ENCODE measurements around the gene CANX. TPM values are rescaled to one million over a fixed set of nuclear protein-coding genes. Genes with fewer than 3 reads are reported as not detected.
"Not testable (repeated sequence)": the region's sequence is repeated elsewhere in the genome, so short reads cannot be mapped to it uniquely, and the experiment has no call there.

CANX gene
- total RNA-seq, 2 donors from 2014 or later, result 446 to 550 TPM

DNA sequence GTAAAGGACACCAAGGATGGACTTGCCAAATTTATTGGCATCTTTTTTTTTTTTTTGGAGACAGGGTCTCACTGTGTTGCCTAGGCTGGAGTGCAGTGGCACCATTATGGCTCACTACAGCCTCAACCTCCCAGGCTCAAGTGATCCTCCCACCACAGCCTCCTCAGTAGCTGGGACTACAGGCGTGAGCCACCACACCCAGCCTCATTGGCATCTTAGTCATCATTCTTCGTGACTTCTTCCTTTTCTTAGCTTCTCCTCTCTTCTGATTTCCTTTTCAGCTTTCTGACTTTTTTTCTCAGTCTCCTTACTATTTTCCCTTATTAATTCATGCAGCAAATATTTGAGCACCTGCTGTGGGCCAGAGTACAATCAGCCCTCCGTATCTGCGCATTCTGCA is 40.0 kb downstream of the CANX start:
- no peak for ATAC-seq
- no peak for DNase-seq
- intact Hi-C loops (cut with DNase I), result no loop called here

DNA sequence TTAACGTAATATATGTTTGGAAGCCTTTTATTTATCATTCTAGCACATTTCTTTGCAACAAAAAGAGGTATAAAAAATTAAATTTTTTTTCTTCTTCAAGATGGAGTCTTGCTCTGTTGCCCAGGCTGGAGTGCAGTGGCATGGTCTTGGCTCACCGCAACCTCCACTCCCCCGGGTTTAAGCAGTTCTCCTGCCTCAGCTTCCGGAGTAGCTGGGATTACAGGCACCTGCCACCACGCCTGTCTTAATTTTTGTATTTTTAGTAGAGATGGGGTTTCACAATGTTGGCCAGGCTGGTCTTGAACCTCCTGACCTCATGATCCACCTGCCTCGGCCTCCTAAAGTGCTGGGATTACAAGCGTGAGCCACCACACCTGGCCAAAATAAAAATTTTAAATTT is 45.3 kb downstream of the CANX start:
- DNase-seq; ATAC-seq; intact Hi-C loops (cut with DNase I): not testable (repeated sequence)

DNA sequence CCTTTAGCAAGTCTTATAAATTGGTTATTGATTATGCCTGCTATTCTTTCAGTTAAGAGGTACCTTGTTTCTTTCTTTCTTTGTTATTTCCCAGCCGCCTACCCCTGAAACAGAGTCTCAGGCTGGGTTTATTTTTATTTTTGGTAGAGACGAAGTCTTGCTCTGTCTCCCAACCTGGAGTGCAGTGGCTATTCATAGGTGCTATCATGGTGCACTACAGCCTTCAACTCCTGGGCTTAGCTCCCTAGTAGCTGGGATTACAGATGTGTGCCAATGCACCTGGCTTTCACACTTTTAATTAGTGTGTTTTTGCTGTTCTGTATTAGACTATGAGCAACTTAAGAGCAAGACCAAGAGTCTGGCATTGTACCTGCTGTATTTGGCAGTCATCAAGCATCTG is 48.1 kb downstream of the CANX start:
- ATAC-seq (no peak), DNase-seq (no peak)
- intact Hi-C loops (cut with DNase I), result no loop called here

DNA sequence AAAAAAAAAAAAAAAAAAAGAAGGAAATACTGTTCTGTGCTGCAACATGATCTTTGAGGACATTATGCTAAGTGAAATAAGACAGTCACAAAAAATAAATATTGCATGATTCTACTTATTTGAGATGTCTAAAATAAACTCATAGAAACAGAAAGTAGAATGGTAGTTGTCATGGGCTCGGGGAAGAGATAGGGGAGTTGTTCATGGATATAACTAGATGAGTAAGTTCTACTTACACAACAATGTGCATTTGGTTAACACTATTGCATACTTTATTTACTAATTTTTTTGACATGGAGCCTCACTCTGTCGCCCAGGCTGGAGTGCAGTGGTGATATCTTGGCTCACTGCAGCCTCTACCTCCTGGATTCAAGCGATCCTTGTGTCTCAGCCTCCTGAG is 49.0 kb downstream of the CANX start:
- ATAC-seq (no peak), DNase-seq (no peak)
- intact Hi-C loops (cut with DNase I), result no loop called here

DNA sequence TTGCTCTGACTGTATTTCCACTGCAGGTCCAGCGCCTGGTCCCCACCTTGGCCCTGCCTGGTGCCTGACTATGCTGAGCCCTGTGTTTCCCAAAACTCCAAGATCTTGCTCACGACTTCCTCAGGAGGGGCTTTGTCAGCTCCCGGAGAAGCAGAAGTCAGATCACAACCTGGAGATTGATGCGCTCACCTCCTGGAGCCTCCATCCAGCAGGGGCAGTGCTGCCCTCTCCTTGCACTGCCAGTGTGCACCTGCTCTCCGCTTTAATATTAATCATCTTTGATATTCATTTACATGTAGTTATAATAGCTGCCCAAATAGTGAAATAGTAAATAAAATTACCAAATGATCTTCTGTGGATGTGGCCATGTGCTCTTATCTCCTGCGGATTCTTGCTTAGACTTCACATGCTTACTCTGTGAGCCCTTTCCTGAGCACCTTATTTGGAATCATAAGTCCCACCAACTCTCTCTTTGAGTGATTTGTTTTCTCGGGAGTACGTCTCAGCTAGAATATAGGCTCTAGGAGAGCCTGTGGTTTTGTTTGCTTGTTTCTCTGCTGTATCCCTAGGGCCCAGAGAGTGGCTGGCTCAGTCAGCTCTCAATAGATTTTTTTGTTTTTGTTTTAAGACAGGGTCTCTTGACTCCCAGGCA is 51.2 kb downstream of the CANX start:
- DNase-seq, result no peak

DNA sequence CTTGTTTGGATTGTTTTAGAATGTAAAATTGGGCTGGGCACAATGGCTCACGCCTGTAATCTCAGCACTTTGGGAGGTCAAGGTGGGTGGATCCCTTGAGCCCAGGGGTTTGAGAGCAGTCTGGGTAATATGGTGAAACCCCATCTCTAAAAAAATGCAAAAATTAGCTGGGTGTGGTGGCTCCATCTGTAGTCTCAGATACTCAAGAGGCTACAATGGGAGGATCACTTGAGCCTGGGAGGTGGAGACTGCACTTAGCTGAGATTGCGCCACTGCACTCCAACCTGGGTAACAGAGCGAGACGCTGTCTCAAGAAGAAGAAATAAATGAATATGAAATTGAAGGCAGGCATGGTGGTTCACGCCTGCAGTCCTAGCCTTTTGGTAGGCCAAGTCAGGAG is 55.2 kb downstream of the CANX start:
- no peak for ATAC-seq
- no peak for DNase-seq
- intact Hi-C loops (cut with DNase I), result loop anchor here in 1 of 2 donors (10.0 kb wide), 1 partner anchor 59 kb away; the partner anchor contains the start of gene CANX

More for the DNA sequence above, 51.2 kb downstream of the CANX start:
- intact Hi-C loops (cut with DNase I), result loop anchor here in 1 of 2 donors (10.0 kb wide), 1 partner anchor 55 kb away; the partner anchor contains the start of gene CANX
- ATAC-seq, result no peak

DNA sequence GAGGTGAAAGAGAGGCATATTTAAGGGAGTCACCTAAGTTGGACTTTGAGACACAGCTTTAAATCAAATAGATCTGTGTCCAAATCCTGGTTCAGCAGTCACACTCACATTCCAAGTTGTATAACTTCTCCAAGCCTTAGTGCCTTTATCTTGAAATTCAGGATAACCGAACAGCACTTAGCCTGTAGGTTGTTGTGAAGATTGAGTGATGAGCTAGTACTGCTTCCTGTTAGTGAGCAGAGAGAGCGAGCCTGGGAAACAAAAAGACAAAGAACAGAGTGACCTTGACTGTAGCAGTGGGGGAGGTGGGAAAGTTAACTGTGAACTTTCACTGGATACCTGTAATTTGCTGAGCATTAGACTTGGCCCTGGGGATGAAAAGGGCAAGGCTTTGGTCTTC is 56.3 kb downstream of the CANX start:
- no peak for DNase-seq
- ATAC-seq, result peak; percentile 41 to 43
- intact Hi-C loops (cut with DNase I), result loop anchor here in 1 of 2 donors (10.0 kb wide), 1 partner anchor 60 kb away; the partner anchor contains the start of gene CANX

DNA sequence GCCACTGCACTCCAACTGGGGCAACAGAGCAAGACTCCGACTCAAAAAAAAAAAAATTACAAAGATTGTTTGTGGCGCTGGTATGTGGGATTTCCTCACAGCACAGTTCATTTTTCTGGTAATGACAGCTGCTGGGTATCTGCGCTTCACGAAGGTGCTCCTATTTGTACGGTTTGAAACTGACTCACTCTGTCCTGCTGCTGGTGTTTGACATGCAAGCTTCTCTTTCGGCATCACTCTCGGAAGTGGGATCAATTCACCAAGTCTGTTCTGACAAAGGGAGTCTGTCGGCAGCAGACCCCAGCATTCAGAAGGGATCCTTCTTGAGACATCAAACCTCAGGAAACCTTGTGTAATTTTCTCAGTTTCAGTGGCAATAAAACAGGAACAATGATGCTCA is 60.2 kb downstream of the CANX start:
- no peak for DNase-seq
- intact Hi-C loops (cut with DNase I), result loop anchor here in 1 of 2 donors (10.0 kb wide), 1 partner anchor 64 kb away; the partner anchor contains the start of gene CANX
- no peak for ATAC-seq

DNA sequence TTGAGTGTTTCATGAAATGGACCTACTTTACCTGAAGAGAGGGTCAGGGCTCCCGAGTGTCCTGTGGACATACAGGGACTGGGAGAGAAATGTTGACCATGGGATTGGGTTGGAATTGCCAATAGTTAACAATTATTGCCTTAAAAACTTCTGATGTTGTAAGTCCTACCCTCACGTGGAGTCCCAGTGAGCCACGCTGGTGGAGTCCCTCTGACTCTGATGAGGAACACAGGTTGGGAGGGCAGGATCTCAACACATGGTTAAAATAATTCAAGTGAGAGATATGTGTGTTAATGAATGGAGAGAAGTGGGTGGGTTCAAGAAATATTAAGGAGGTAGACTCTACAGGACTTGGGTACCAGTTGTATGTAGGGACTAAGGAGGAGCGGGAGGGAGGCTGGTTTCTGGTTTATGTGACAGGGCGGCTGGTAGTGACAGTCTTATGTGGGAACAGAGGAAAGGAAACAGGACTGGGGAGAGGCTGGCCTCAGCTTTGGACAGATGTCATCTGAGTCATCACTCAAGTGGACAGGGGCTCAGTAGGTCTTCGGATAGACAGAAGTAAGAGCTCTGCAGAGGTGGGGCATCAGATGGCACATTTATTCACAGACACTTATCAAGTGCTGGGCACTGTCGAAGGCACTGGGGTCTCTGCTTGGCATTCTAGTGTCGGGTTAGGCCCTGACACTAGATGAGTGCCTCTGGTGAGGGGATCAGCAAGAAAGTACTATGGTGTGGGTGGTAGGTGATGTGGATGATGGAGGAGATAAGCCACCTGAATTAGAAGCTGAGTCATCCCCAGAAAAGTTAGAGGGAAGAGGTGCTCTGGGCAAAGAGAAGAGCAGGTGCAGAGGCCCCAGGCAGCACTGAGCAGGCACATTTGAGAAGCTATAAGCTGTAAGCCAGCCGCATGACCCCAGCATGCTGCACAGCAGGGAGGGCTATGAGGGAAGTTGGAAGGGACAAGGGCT is 61.1 kb downstream of the CANX start:
- ATAC-seq, result peak in 1 of 2 donors; percentile 69
- intact Hi-C loops (cut with DNase I), result loop anchor here in 1 of 2 donors (10.0 kb wide), 1 partner anchor 65 kb away; the partner anchor contains the start of gene CANX
- DNase-seq, result no peak

DNA sequence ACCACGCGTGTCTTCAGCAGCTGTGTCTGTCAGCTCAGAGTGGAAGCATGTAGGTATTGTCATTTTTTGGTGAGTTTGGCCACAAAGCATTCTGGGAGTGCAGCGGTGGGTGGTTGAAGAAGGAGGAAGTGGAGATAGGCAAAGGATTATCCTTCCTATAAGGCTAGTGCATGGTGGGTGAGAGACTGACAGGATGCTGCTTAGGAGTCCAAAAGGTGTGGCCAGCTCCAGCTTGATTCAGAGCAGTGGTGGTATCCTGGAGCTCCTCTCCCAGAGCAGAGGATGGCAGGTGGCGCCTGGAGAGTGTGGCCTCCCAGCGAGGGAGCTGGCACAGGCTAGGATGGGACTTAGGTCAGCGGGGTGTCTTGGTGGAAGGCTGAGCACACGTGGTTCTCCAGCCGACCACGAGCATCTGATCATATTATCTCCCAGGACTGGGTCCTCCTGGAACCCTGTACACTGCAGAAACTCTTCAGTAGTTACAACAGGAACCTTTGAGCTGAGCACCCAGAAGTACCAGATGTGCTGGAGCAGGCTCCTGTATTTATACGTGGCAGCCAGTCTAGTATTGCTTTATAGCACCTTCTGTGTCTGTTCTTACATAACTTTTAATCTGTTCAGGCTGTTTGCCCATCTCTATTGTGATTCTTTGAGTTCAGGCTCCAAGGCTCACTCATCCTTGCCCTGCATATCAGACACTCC is 63.5 kb downstream of the CANX start:
- DNase-seq (no peak), ATAC-seq (peak in 1 of 2 donors; percentile 2)
- intact Hi-C loops (cut with DNase I), result loop anchor here in 1 of 2 donors (2.0 kb wide), 1 partner anchor 35 kb away; no protein-coding TSS in a partner anchor

DNA sequence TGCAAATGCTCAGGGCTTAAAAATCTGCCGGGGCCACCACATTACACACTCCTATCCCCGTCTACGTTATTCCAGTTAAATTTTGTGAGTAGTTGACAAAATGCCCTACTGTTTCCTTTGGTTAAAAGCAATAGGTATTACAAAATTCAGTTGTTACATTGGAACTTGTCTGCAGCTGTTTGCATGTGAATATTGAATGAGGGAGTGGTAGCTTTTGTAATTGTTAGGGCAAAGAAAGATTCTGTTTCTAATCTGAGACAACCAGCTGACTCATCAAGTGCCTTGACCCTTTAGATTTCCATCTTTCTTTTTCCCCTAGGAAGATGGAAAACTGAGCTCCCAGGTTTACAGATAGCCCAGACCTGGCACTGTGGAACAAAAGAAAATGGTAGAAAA is 64.0 kb downstream of the CANX start:
- no peak for DNase-seq
- no peak for ATAC-seq
- intact Hi-C loops (cut with DNase I), result loop anchor here in 1 of 2 donors (2.0 kb wide), 1 partner anchor 34 kb away; no protein-coding TSS in a partner anchor

DNA sequence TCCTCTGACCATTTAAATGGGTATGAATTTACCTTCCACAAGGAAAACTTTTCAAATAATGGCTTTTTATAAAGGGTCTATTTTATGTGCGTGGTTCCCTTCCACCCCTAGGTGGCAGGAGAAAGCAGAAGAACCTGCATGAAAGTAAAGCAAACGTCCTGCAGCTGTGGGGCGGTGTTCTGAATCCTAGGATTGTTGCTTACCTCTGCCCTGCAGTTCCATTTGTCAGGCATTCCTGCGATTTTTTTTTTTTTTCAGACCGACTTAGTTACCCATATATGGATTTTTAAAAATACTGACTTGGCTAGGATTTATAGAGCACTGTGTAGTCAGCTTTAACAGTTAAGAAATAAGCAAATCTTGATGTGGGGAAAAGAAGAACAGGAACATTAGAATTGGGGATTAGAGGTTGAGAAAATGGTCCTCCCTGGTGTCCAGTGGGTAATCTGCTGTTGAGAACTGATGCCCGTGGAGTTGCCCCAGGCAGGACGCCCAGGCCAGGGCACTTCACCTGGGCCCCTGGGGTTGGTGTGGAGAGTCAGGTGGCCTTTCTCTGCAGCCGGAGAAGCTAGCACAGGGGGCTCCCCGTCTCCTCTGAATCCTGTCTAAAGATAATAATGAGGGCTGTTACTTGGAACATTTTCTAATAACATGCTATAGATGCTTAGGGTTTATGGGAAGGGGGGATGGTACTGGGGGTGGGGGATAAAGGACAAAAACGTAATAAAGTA is 64.6 kb downstream of the CANX start:
- intact Hi-C loops (cut with DNase I), result loop anchor here in 1 of 2 donors (2.0 kb wide), 1 partner anchor 33 kb away; no protein-coding TSS in a partner anchor

DNA sequence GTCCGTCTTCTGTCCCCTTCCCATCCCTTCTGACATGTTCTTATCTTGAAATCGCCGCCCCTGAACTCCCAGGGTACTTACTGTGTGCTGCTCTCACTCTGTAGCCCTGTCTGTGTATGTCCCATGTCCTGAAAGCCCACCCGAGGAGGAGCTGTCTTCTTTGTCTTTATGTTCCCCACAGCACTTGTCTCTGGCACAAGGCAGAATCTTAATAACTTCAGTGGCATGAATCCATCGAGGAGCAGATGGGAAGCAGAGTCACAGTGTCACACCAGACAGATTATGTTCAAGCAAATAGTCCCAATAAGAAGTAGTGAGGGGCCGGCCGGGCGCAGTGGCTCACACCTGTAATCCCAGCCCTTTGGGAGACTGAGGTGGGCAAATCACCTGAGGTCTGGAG is 65.3 kb downstream of the CANX start:
- intact Hi-C loops (cut with DNase I), result no loop called here

More for the DNA sequence above, 64.6 kb downstream of the CANX start:
- DNase-seq (peak; percentile 66), ATAC-seq (peak; percentile 59 to 79)

DNA sequence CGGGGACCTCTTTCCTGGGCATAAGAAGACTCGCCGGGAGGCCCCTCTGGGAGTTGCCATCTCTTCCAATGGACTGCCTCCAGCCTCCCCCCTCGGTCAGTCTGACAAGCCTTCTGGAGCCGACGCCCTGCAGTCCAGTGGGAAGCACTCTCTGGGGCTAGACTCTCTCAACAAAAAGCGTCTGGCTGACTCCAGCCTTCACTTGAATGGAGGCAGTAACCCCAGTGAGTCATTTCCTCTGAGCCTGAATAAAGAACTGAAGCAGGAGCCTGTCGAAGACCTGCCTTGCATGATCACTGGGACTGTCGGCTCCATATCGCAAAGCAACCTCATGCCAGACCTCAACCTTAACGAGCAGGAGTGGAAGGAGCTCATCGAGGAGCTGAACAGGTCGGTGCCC is 66.6 kb downstream of the CANX start:
- ATAC-seq (peak; percentile 32 to 83), DNase-seq (peak; percentile 83)
- intact Hi-C loops (cut with DNase I), result no loop called here

More for the DNA sequence above, 65.3 kb downstream of the CANX start:
- DNase-seq (no peak), ATAC-seq (no peak)

DNA sequence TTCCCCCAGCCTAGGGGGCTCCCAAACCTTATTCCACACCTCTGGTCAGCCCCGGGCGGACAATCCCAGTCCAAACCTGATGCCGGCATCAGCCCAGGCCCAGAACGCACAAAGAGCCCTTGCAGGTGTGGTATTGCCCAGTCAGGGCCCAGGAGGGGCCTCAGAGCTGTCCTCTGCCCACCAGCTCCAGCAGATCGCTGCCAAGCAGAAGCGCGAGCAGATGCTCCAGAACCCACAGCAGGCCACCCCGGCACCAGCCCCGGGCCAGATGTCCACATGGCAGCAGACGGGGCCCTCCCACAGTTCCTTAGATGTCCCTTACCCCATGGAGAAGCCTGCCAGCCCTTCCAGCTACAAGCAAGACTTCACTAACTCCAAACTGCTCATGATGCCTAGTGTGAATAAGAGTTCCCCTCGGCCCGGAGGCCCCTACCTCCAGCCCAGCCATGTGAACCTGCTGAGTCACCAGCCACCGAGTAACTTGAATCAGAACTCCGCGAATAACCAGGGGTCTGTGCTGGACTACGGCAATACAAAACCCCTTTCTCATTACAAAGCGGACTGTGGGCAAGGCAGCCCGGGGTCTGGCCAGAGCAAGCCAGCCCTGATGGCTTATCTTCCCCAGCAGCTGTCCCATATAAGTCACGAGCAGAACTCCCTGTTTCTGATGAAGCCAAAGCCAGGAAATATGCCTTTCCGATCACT is 67.4 kb downstream of the CANX start:
- ATAC-seq (peak in 1 of 2 donors; percentile 3), DNase-seq (no peak)
- intact Hi-C loops (cut with DNase I), result no loop called here

DNA sequence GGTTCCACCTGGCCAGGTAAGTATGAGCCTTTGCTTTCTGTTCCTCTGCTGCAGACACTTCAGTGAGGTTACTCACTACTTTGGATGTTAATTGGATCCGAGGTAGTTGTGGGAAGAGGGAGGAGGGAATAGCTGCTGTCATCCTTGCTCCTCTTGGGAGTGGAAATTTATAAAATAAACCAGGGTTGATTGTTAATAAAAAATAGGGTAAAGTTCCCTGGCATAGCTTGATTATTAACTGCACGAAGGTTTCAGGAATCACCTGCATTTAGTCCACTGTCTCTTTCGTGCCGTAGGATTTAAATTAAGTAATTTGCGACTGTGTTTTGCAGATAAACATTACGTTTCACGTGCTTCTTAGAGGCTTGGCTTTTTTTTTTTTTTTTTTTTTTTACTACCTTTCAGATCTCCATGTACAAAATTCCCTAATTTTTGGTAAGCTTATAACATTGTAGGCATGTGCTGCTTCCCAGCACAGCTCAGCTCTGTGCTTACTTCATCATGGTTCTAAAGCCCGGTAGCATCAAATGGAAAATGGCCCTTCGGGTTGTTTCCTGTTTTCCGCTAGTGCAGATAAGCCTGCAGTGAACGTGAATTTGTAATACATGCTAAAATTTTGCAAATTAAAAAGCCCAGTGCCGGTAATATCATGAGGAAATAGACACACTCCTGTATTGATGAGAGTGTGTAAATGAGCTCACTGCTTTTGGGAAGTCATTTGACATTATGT is 68.1 kb downstream of the CANX start:
- no peak for ATAC-seq
- intact Hi-C loops (cut with DNase I), result no loop called here
- DNase-seq, result no peak

DNA sequence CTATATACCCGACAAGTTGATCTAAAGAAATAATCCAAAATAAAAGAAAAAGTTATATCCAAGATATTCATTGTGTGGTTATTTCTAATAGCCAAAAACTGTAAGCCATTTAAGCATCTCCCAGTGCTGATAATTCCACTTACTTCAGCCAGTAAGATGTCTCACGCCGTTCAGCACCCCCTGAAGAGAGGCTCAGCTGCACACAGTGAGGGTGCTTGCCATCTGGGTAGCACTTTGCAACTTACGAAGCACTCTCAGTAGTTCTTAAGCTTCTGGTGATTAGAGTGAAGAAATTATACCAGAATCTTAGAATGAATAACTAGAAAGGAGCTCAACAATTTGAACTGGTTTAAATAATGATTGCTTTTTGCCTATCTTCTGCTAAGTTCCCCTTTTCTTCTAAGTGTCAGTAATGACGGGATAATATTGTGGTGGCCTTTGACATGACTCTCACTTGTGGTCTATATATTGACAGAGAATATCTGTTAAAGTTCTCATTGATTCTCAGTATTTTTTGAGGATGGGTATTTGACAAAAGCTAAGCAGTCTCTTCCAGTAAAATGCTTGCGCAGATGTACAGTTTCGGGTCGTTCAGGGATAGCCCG is 68.8 kb downstream of the CANX start:
- intact Hi-C loops (cut with DNase I), result no loop called here
- DNase-seq (no peak), ATAC-seq (no peak)
